ENCODE measurements around the gene C16orf78.

The C16orf78 gene

GRCh38 chr16:49398761-49399160 is 25.2 kb downstream of the C16orf78 start:
- no peak for DNase-seq

GRCh38 chr16:49399594-49400364 is 26.2 kb downstream of the C16orf78 start:
- no peak for DNase-seq

- no peak for DNase-seq
Observed at GRCh38 chr16:49400611-49401010, 27.0 kb downstream of the C16orf78 start.

GRCh38 chr16:49405123-49405522 is 31.5 kb downstream of the C16orf78 start:
- no peak for DNase-seq

- no peak for DNase-seq
Observed at GRCh38 chr16:49405530-49405929, 31.9 kb downstream of the C16orf78 start.

GRCh38 chr16:49407873-49408550 is 34.4 kb downstream of the C16orf78 start:
- DNase-seq, result peak; percentile 81 to 82

- no peak for DNase-seq
Observed at GRCh38 chr16:49409121-49409520, 35.5 kb downstream of the C16orf78 start.

GRCh38 chr16:49410226-49410625 is 36.6 kb downstream of the C16orf78 start:
- DNase-seq, result no peak

- no peak for DNase-seq
Observed at GRCh38 chr16:49411121-49411970, 37.7 kb downstream of the C16orf78 start.

GRCh38 chr16:49414671-49415070 is 41.1 kb downstream of the C16orf78 start:
- DNase-seq, result no peak

GRCh38 chr16:49415083-49415482 is 41.5 kb downstream of the C16orf78 start:
- no peak for DNase-seq

GRCh38 chr16:49416001-49416675 is 42.5 kb downstream of the C16orf78 start:
- no peak for DNase-seq

GRCh38 chr16:49417354-49417753 is 43.8 kb downstream of the C16orf78 start:
- DNase-seq, result no peak

GRCh38 chr16:49419006-49419405 is 45.4 kb downstream of the C16orf78 start:
- no peak for DNase-seq

GRCh38 chr16:49419862-49420261 is 46.3 kb downstream of the C16orf78 start:
- DNase-seq, result no peak

- DNase-seq, result no peak
Observed at GRCh38 chr16:49422896-49423295, 49.3 kb downstream of the C16orf78 start.

- DNase-seq, result no peak
Observed at GRCh38 chr16:49424961-49425360, 51.4 kb downstream of the C16orf78 start.

- DNase-seq, result no peak
Observed at GRCh38 chr16:49427771-49428170, 54.2 kb downstream of the C16orf78 start.

- DNase-seq, result no peak
Observed at GRCh38 chr16:49428808-49429207, 55.2 kb downstream of the C16orf78 start.

GRCh38 chr16:49431040-49431439 is 57.4 kb downstream of the C16orf78 start:
- no peak for DNase-seq

GRCh38 chr16:49431591-49432290 is 58.1 kb downstream of the C16orf78 start:
- DNase-seq, result no peak

- DNase-seq, result no peak
Observed at GRCh38 chr16:49434733-49435132, 61.1 kb downstream of the C16orf78 start.
